Kidney epithelial cell (primary cell): Measurements from ENCODE around the gene ELK3. TPM values are rescaled to one million over a fixed set of nuclear protein-coding genes. Genes with fewer than 3 reads are reported as not detected.
"Not testable (repeated sequence)": the region's sequence is repeated elsewhere in the genome, so short reads cannot be mapped to it uniquely, and the experiment has no call there.

Experiments used
- DNase-seq: peaks from one replicate; pipeline ENCODE4 v3.0.0-alpha.2; 2010; ENCODE audit warnings: low read depth
- H3K27me3 ChIP-seq: 2 replicates; pipeline ENCODE4 v1.6.0; 2011; ENCODE audit warnings: low read length; ENCODE audit not compliant: control insufficient read depth, insufficient read depth
- H3K36me3 ChIP-seq: 2 replicates; pipeline ENCODE4 v1.5.1; 2011; ENCODE audit warnings: low read length; ENCODE audit not compliant: control insufficient read depth, insufficient read depth
- H3K4me3 ChIP-seq: 2 replicates; pipeline ENCODE4 v1.5.1; 2011; ENCODE audit warnings: low read depth, mild to moderate bottlenecking, control low read depth, low read length
- CTCF ChIP-seq: IDR thresholded peaks from 2 replicates; pipeline ENCODE4 v1.5.1; 2011; ENCODE audit warnings: mild to moderate bottlenecking, moderate library complexity, low read length, control low read depth, inconsistent platforms; ENCODE audit not compliant: insufficient read depth, poor library complexity, severe bottlenecking
- total RNA-seq: library from RNA; depleted of rRNA; stranded (reverse); fragments of >200 nt; gene quantifications from 2 replicates; pipeline ENCODE4 v1.2.3, GENCODE V29; 2015

ELK3 gene
- total RNA-seq, 1 donor from 2014 or later = 63.5 TPM

DNA sequence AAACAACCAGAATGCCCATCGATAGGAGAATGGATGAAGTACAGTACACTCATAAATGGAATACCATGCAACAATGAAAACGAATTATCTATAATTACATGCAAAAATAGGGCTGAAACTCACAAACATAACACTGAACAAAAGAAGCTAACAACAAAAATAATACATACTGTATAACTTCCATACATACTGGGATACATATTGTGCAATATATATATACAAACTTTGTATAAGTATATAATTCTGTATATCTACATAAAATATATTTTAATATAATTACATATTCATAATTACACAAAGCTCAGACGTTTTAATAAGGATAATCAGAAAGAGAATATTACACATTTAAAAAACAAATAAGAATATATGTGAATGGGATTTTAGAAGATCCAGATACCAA is 115.9 kb downstream of the ELK3 start:
- H3K36me3 ChIP-seq = no peaks in the 10 kb centered on the region
- H3K4me3 ChIP-seq = no peak overlapping the region
- no peaks in the 10 kb centered on the region for H3K27me3 ChIP-seq
- DNase-seq = no peak
- no peak for TF ChIP-seq CTCF

- TF ChIP-seq CTCF = no peak
Observed at GRCh38 chr12:96311191-96311590, 117.0 kb downstream of the ELK3 start.

DNA sequence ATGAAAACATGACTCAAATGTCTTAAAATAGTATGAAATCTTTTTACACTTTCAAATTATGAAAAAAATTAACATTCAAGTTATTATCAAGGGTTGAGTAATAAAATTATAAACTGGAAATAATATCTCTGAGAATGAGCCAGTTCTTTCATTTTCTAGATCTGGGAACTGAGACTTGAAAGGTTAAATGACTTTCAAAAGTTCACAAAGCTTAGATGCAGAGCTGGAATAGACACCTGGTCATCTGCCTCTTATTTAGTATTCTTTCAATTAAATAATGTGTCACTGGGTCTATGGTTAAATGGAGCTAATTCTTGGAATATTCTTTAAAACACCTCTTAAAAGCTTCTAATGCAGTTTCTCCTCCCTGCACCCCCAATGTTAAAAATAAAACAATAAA is 119.4 kb downstream of the ELK3 start:
- Histone ChIP-seq H3K36me3 (no peaks in the 10 kb centered on the region), H3K4me3 (no peak overlapping the region), H3K27me3 (no peaks in the 10 kb centered on the region)
- TF ChIP-seq CTCF = no peak
- DNase-seq = no peak

More at GRCh38 chr12:96311191-96311590, 117.0 kb downstream of the ELK3 start:
- H3K36me3 ChIP-seq = no peaks in the 10 kb centered on the region
- no peak for DNase-seq
- H3K27me3 ChIP-seq = no peaks in the 10 kb centered on the region
- H3K4me3 ChIP-seq = no peak overlapping the region

- no peak for DNase-seq
- Histone ChIP-seq H3K36me3 (no peaks in the 10 kb centered on the region), H3K4me3 (no peak overlapping the region), H3K27me3 (no peaks in the 10 kb centered on the region)
- TF ChIP-seq CTCF = no peak
Observed at GRCh38 chr12:96314723-96315122, 120.5 kb downstream of the ELK3 start.

- DNase-seq, H3K27me3 ChIP-seq, H3K36me3 ChIP-seq: not testable (repeated sequence)
- H3K4me3 ChIP-seq = peak overlapping the region; percentile 39
Observed at GRCh38 chr12:96315741-96316481, 121.7 kb downstream of the ELK3 start.

GRCh38 chr12:96317801-96318200 is 123.6 kb downstream of the ELK3 start:
- not testable (repeated sequence) for H3K4me3 ChIP-seq, H3K36me3 ChIP-seq, H3K27me3 ChIP-seq, DNase-seq

Other genes starting within 250 kb of the ELK3 start
- gene HAL, start 198.0 kb upstream of the ELK3 start, total RNA-seq = 0.21 TPM in 1 of 2 replicates, not detected in the other
- gene LTA4H, start 158.8 kb upstream of the ELK3 start, total RNA-seq = 73.1 and 78.9 TPM in 2 replicates
- 46.4 and 51.8 TPM in 2 replicates for gene CDK17, start 206.1 kb downstream of the ELK3 start, total RNA-seq